T-helper 17 cell (primary cell): Measurements from ENCODE around the gene NDP. TPM values are rescaled to one million over a fixed set of nuclear protein-coding genes. Genes with fewer than 3 reads are reported as not detected.

Source experiments
- ATAC-seq: fragments of 150-1000 bp; cut with Tn5 transposase; 2 replicates; pipeline ENCODE4 v1.10.0; 2021; ENCODE audit warnings: mild to moderate bottlenecking, moderate library complexity
- DNase-seq, 3 donors: peaks; one replicate each; pipeline versions ENCODE4 v3.0.0 to v3.0.0-alpha.2; 2020 to 2021
- H3K9me3 ChIP-seq: one replicate; pipeline ENCODE4 v1.7.0; 2013; ENCODE audit warnings: low read length, mild to moderate bottlenecking; ENCODE audit not compliant: control insufficient read depth, poor library complexity, severe bottlenecking
- H3K27ac Mint-ChIP-seq: one replicate; pipeline ENCODE4 v1.8.0; 2022; ENCODE audit warnings: mild to moderate bottlenecking, moderate library complexity, mixed read lengths
- H3K27me3 Mint-ChIP-seq: one replicate; pipeline ENCODE4 v1.8.0; 2022; ENCODE audit warnings: mixed read lengths
- H3K36me3 Mint-ChIP-seq: one replicate; pipeline ENCODE4 v1.8.0; 2022; ENCODE audit warnings: low read depth, mixed read lengths
- H3K4me1 Mint-ChIP-seq: one replicate; pipeline ENCODE4 v1.8.0; 2022; ENCODE audit warnings: mild to moderate bottlenecking, mixed read lengths
- H3K4me3 Mint-ChIP-seq: one replicate; pipeline ENCODE4 v1.8.0; 2022; ENCODE audit warnings: mild to moderate bottlenecking, moderate library complexity, mixed read lengths
- total RNA-seq, 4 donors: library from RNA in 2 of 4; stranded (reverse) in 2 of 4; gene quantifications; one replicate each; pipeline ENCODE4 v1.2.3 and lab custom pipeline; 2022 to 2026

The NDP gene
- total RNA-seq, 2 donors from 2014 or later, result not detected

GRCh38 chrX:43986083-43986482, 12.9 kb upstream of the NDP start:
- H3K27ac Mint-ChIP-seq, result no peak overlapping the region
- H3K27me3 Mint-ChIP-seq, result no peaks in the 10 kb centered on the region
- H3K9me3 ChIP-seq, result no peaks in the 10 kb centered on the region
- ATAC-seq (no peak), DNase-seq (no peak)
- no peak overlapping the region for H3K4me3 Mint-ChIP-seq
- no peaks in the 10 kb centered on the region for H3K36me3 Mint-ChIP-seq
- H3K4me1 Mint-ChIP-seq, result no peaks in the 10 kb centered on the region

- ATAC-seq (no peak), DNase-seq (no peak)
- Mint-ChIP-seq H3K36me3 (no peaks in the 10 kb centered on the region), H3K27me3 (no peaks in the 10 kb centered on the region), H3K4me3 (no peak overlapping the region), H3K4me1 (no peaks in the 10 kb centered on the region), H3K27ac (no peak overlapping the region)
- H3K9me3 ChIP-seq, result no peaks in the 10 kb centered on the region
Observed at GRCh38 chrX:43985511-43985910, 12.3 kb upstream of the NDP start.

- no peaks in the 10 kb centered on the region for H3K36me3 Mint-ChIP-seq
- DNase-seq (no peak), ATAC-seq (no peak)
- no peaks in the 10 kb centered on the region for H3K9me3 ChIP-seq
- H3K27me3 Mint-ChIP-seq, result no peaks in the 10 kb centered on the region
- H3K4me1 Mint-ChIP-seq, result peaks cover 6% of the 10 kb centered on the region
- no peak overlapping the region for H3K4me3 Mint-ChIP-seq
- no peak overlapping the region for H3K27ac Mint-ChIP-seq
Observed at GRCh38 chrX:43978226-43978625, 5.0 kb upstream of the NDP start.

- Mint-ChIP-seq H3K4me3 (no peak overlapping the region), H3K36me3 (no peaks in the 10 kb centered on the region), H3K27me3 (peaks cover 10% of the 10 kb centered on the region), H3K27ac (no peak overlapping the region), H3K4me1 (peaks cover 14% of the 10 kb centered on the region)
- no peaks in the 10 kb centered on the region for H3K9me3 ChIP-seq
- no peak for DNase-seq
- no peak for ATAC-seq
Observed at GRCh38 chrX:43976205-43976604, 3.0 kb upstream of the NDP start.

GRCh38 chrX:43975796-43976195, 2.6 kb upstream of the NDP start:
- DNase-seq (no peak), ATAC-seq (no peak)
- no peak overlapping the region for H3K4me3 Mint-ChIP-seq
- no peaks in the 10 kb centered on the region for H3K36me3 Mint-ChIP-seq
- no peak overlapping the region for H3K27ac Mint-ChIP-seq
- no peaks in the 10 kb centered on the region for H3K9me3 ChIP-seq
- peaks cover 10% of the 10 kb centered on the region for H3K27me3 Mint-ChIP-seq
- H3K4me1 Mint-ChIP-seq, result peaks cover 14% of the 10 kb centered on the region

- DNase-seq (no peak), ATAC-seq (no peak)
- no peaks in the 10 kb centered on the region for H3K9me3 ChIP-seq
- H3K4me3 Mint-ChIP-seq, result no peak overlapping the region
- peaks cover 10% of the 10 kb centered on the region for H3K27me3 Mint-ChIP-seq
- H3K27ac Mint-ChIP-seq, result no peak overlapping the region
- no peaks in the 10 kb centered on the region for H3K36me3 Mint-ChIP-seq
- H3K4me1 Mint-ChIP-seq, result peaks cover 14% of the 10 kb centered on the region
Observed at GRCh38 chrX:43974741-43975465, 1.7 kb upstream of the NDP start.

- ATAC-seq (no peak), DNase-seq (no peak)
- Mint-ChIP-seq H3K27me3 (peaks cover 10% of the 10 kb centered on the region), H3K4me1 (peaks cover 14% of the 10 kb centered on the region), H3K27ac (no peak overlapping the region), H3K4me3 (peak overlapping the region; percentile 88), H3K36me3 (no peaks in the 10 kb centered on the region)
- no peaks in the 10 kb centered on the region for H3K9me3 ChIP-seq
Observed at GRCh38 chrX:43974100-43974475, 898 bp upstream of the NDP start.

- H3K4me3 Mint-ChIP-seq, result peak overlapping the region; percentile 88
- no peaks in the 10 kb centered on the region for H3K36me3 Mint-ChIP-seq
- H3K9me3 ChIP-seq, result no peaks in the 10 kb centered on the region
- DNase-seq (no peak), ATAC-seq (no peak)
- peak overlapping the region; percentile 70 for H3K27ac Mint-ChIP-seq
- peaks cover 10% of the 10 kb centered on the region for H3K27me3 Mint-ChIP-seq
- H3K4me1 Mint-ChIP-seq, result peaks cover 14% of the 10 kb centered on the region
Observed at GRCh38 chrX:43971966-43972961, 926 bp downstream of the NDP start.

GRCh38 chrX:43970528-43970927, 2.7 kb downstream of the NDP start:
- no peaks in the 10 kb centered on the region for H3K9me3 ChIP-seq
- DNase-seq, result no peak
- Mint-ChIP-seq H3K4me1 (peaks cover 14% of the 10 kb centered on the region), H3K36me3 (no peaks in the 10 kb centered on the region), H3K27me3 (peaks cover 10% of the 10 kb centered on the region), H3K27ac (no peak overlapping the region), H3K4me3 (no peak overlapping the region)
- ATAC-seq, result no peak

GRCh38 chrX:43969504-43970501, 3.4 kb downstream of the NDP start:
- no peak for ATAC-seq
- H3K27me3 Mint-ChIP-seq, result peaks cover 10% of the 10 kb centered on the region

GRCh38 chrX:43968359-43968781, 4.8 kb downstream of the NDP start:
- Mint-ChIP-seq H3K4me1 (peaks cover 9% of the 10 kb centered on the region), H3K27me3 (peaks cover 10% of the 10 kb centered on the region), H3K27ac (no peak overlapping the region), H3K4me3 (no peak overlapping the region), H3K36me3 (no peaks in the 10 kb centered on the region)
- DNase-seq (no peak), ATAC-seq (no peak)
- no peaks in the 10 kb centered on the region for H3K9me3 ChIP-seq

More at GRCh38 chrX:43969504-43970501, 3.4 kb downstream of the NDP start:
- no peaks in the 10 kb centered on the region for H3K9me3 ChIP-seq
- Mint-ChIP-seq H3K36me3 (no peaks in the 10 kb centered on the region), H3K4me3 (no peak overlapping the region), H3K27ac (no peak overlapping the region), H3K4me1 (peaks cover 14% of the 10 kb centered on the region)
- no peak for DNase-seq

GRCh38 chrX:43964936-43965335, 8.3 kb downstream of the NDP start:
- ATAC-seq (no peak), DNase-seq (no peak)
- H3K4me1 Mint-ChIP-seq, result no peaks in the 10 kb centered on the region
- no peaks in the 10 kb centered on the region for H3K36me3 Mint-ChIP-seq
- no peak overlapping the region for H3K27ac Mint-ChIP-seq
- H3K4me3 Mint-ChIP-seq, result no peak overlapping the region
- no peaks in the 10 kb centered on the region for H3K9me3 ChIP-seq
- H3K27me3 Mint-ChIP-seq, result no peaks in the 10 kb centered on the region
